SK-N-SH treated with all-trans-retinoic acid at 6 μM for 48 hours (cell line): ENCODE results near the gene CBX1.
"Not testable (repeated sequence)": the region's sequence is repeated elsewhere in the genome, so short reads cannot be mapped to it uniquely, and the experiment has no call there.

ENCODE experiments used
- ARNTL ChIP-seq: fragments of 450-650 bp; formaldehyde crosslinking; IDR thresholded peaks from 2 replicates; pipeline ENCODE4 v1.5.0; 2020; ENCODE audit warnings: low read depth, mild to moderate bottlenecking, moderate library complexity, borderline replicate concordance
- BACH2 ChIP-seq: fragments of 250-450 bp; sonication (Bioruptor Pico); IDR thresholded peaks from 2 replicates; pipeline ENCODE4 v1.9.0; 2021; ENCODE audit warnings: mild to moderate bottlenecking, borderline replicate concordance
- ESRRG ChIP-seq: fragments of 250-450 bp; sonication (Bioruptor Pico); IDR thresholded peaks from 2 replicates; pipeline ENCODE4 v1.6.1; 2021; ENCODE audit warnings: mild to moderate bottlenecking
- GLIS3 ChIP-seq: fragments of 250-450 bp; sonication (Bioruptor Pico); IDR thresholded peaks from 2 replicates; pipeline ENCODE4 v1.5.0; 2020; ENCODE audit warnings: mild to moderate bottlenecking, moderate library complexity
- RARB ChIP-seq: fragments of 250-450 bp; sonication (Bioruptor Pico); IDR thresholded peaks from 2 replicates; pipeline ENCODE4 v1.8.0; 2021; ENCODE audit warnings: mild to moderate bottlenecking, moderate library complexity
- TOX ChIP-seq: fragments of 250-450 bp; sonication (Bioruptor Pico); IDR thresholded peaks from 2 replicates; pipeline ENCODE4 v1.8.0; 2021; ENCODE audit warnings: mild to moderate bottlenecking, moderate library complexity, borderline replicate concordance
- ZC3H10 ChIP-seq: fragments of 250-450 bp; sonication (Bioruptor Pico); IDR thresholded peaks from 2 replicates; pipeline ENCODE4 v1.5.1; 2021; ENCODE audit warnings: mild to moderate bottlenecking, moderate library complexity
- ZFP30 ChIP-seq: fragments of 450-650 bp; formaldehyde crosslinking; IDR thresholded peaks from 2 replicates; pipeline ENCODE4 v1.5.0; 2022; ENCODE audit warnings: mild to moderate bottlenecking, moderate library complexity
- ZNF8 ChIP-seq: fragments of 450-650 bp; formaldehyde crosslinking; IDR thresholded peaks from 2 replicates; pipeline ENCODE4 v1.5.0; 2020; ENCODE audit warnings: mild to moderate bottlenecking, moderate library complexity
- TF ChIP-seq, protein P1 (sequence below): fragments of 250-450 bp; sonication (Bioruptor Pico); IDR thresholded peaks from 2 replicates; pipeline ENCODE4 v1.8.0; 2021; ENCODE audit warnings: low read depth, mild to moderate bottlenecking, moderate library complexity, borderline replicate concordance
- TF ChIP-seq, protein P2 (sequence below): fragments of 250-450 bp; sonication (Bioruptor Pico); IDR thresholded peaks from 2 replicates; pipeline ENCODE4 v1.5.1; 2021; ENCODE audit warnings: mild to moderate bottlenecking, moderate library complexity
- TF ChIP-seq, protein P3 (sequence below): fragments of 250-450 bp; sonication (Bioruptor Pico); IDR thresholded peaks from 2 replicates; pipeline ENCODE4 v1.8.0; 2020; ENCODE audit warnings: mild to moderate bottlenecking, moderate library complexity, borderline replicate concordance
- TF ChIP-seq, protein P4 (sequence below): fragments of 250-450 bp; sonication (Bioruptor Pico); IDR thresholded peaks from 2 replicates; pipeline ENCODE4 v1.5.0; 2020; ENCODE audit warnings: mild to moderate bottlenecking, moderate library complexity
- TF ChIP-seq, protein P5 (sequence below): fragments of 250-450 bp; sonication (Bioruptor Pico); IDR thresholded peaks from 2 replicates; pipeline ENCODE4 v1.5.1; 2020; ENCODE audit warnings: low read depth, mild to moderate bottlenecking, moderate library complexity

DNA sequence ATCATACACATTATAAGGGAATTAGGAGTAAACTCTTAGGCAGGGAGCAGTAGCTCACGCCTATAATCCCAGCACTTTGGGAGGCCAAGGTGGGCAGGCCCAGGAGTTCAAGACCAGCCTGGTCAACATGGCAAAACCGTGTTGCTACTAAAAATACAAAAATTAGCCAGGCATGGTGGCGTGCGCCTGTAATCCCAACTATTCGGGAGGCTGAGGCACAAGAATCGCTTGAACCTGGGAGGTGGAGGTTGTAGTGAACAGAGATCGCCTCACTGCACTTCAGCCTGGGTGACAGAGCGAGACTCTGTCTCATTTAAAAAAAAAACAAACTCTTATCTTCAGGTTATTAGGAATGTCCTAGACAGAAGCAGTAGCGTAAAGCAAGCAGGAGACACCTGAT, 28.5 kb downstream of the CBX1 start:
- TF ChIP-seq ZFP30 (CRISPR knock-in tag); ESRRG (CRISPR knock-in tag); RARB (CRISPR knock-in tag); ZNF8 (CRISPR knock-in tag); ZC3H10 (CRISPR knock-in tag); TOX (CRISPR knock-in tag); ARNTL (CRISPR knock-in tag); BACH2 (CRISPR knock-in tag); GLIS3: not testable (repeated sequence)
- TF ChIP-seq, protein P1, sequence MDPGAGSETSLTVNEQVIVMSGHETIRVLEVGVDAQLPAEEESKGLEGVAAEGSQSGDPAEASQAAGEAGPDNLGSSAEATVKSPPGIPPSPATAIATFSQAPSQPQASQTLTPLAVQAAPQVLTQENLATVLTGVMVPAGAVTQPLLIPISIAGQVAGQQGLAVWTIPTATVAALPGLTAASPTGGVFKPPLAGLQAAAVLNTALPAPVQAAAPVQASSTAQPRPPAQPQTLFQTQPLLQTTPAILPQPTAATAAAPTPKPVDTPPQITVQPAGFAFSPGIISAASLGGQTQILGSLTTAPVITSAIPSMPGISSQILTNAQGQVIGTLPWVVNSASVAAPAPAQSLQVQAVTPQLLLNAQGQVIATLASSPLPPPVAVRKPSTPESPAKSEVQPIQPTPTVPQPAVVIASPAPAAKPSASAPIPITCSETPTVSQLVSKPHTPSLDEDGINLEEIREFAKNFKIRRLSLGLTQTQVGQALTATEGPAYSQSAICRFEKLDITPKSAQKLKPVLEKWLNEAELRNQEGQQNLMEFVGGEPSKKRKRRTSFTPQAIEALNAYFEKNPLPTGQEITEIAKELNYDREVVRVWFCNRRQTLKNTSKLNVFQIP (CRISPR knock-in tag): not testable (repeated sequence)
- TF ChIP-seq, protein P2, sequence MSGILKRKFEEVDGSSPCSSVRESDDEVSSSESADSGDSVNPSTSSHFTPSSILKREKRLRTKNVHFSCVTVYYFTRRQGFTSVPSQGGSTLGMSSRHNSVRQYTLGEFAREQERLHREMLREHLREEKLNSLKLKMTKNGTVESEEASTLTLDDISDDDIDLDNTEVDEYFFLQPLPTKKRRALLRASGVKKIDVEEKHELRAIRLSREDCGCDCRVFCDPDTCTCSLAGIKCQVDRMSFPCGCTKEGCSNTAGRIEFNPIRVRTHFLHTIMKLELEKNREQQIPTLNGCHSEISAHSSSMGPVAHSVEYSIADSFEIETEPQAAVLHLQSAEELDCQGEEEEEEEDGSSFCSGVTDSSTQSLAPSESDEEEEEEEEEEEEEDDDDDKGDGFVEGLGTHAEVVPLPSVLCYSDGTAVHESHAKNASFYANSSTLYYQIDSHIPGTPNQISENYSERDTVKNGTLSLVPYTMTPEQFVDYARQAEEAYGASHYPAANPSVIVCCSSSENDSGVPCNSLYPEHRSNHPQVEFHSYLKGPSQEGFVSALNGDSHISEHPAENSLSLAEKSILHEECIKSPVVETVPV (CRISPR knock-in tag): not testable (repeated sequence)
- TF ChIP-seq, protein P3, sequence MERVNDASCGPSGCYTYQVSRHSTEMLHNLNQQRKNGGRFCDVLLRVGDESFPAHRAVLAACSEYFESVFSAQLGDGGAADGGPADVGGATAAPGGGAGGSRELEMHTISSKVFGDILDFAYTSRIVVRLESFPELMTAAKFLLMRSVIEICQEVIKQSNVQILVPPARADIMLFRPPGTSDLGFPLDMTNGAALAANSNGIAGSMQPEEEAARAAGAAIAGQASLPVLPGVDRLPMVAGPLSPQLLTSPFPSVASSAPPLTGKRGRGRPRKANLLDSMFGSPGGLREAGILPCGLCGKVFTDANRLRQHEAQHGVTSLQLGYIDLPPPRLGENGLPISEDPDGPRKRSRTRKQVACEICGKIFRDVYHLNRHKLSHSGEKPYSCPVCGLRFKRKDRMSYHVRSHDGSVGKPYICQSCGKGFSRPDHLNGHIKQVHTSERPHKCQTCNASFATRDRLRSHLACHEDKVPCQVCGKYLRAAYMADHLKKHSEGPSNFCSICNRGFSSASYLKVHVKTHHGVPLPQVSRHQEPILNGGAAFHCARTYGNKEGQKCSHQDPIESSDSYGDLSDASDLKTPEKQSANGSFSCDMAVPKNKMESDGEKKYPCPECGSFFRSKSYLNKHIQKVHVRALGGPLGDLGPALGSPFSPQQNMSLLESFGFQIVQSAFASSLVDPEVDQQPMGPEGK: not testable (repeated sequence)
- TF ChIP-seq, protein P4, sequence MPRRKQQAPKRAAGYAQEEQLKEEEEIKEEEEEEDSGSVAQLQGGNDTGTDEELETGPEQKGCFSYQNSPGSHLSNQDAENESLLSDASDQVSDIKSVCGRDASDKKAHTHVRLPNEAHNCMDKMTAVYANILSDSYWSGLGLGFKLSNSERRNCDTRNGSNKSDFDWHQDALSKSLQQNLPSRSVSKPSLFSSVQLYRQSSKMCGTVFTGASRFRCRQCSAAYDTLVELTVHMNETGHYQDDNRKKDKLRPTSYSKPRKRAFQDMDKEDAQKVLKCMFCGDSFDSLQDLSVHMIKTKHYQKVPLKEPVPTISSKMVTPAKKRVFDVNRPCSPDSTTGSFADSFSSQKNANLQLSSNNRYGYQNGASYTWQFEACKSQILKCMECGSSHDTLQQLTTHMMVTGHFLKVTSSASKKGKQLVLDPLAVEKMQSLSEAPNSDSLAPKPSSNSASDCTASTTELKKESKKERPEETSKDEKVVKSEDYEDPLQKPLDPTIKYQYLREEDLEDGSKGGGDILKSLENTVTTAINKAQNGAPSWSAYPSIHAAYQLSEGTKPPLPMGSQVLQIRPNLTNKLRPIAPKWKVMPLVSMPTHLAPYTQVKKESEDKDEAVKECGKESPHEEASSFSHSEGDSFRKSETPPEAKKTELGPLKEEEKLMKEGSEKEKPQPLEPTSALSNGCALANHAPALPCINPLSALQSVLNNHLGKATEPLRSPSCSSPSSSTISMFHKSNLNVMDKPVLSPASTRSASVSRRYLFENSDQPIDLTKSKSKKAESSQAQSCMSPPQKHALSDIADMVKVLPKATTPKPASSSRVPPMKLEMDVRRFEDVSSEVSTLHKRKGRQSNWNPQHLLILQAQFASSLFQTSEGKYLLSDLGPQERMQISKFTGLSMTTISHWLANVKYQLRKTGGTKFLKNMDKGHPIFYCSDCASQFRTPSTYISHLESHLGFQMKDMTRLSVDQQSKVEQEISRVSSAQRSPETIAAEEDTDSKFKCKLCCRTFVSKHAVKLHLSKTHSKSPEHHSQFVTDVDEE (CRISPR knock-in tag): not testable (repeated sequence)
- TF ChIP-seq, protein P5, sequence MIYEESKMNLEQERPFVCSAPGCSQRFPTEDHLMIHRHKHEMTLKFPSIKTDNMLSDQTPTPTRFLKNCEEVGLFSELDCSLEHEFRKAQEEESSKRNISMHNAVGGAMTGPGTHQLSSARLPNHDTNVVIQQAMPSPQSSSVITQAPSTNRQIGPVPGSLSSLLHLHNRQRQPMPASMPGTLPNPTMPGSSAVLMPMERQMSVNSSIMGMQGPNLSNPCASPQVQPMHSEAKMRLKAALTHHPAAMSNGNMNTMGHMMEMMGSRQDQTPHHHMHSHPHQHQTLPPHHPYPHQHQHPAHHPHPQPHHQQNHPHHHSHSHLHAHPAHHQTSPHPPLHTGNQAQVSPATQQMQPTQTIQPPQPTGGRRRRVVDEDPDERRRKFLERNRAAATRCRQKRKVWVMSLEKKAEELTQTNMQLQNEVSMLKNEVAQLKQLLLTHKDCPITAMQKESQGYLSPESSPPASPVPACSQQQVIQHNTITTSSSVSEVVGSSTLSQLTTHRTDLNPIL: not testable (repeated sequence)
